Ishikawa (cell line): ENCODE measurements around the gene STX18.

ENCODE experiments used
- CEBPB ChIP-seq: IDR thresholded peaks from 2 replicates; pipeline ENCODE4 v1.6.1; 2012
- CREB1 ChIP-seq: IDR thresholded peaks from 2 replicates; pipeline ENCODE4 v1.6.1; 2012; ENCODE audit warnings: low read depth
- EGR1 ChIP-seq: IDR thresholded peaks from 2 replicates; pipeline ENCODE4 v1.6.1; 2012
- EP300 ChIP-seq: IDR thresholded peaks from 2 replicates; pipeline ENCODE4 v1.6.1; 2012; ENCODE audit warnings: borderline replicate concordance
- FOXM1 ChIP-seq: IDR thresholded peaks from 2 replicates; pipeline ENCODE4 v1.6.1; 2012; ENCODE audit warnings: low read depth, borderline replicate concordance
- NFIC ChIP-seq: IDR thresholded peaks from 2 replicates; pipeline ENCODE4 v1.6.1; 2012
- RAD21 ChIP-seq: IDR thresholded peaks from 2 replicates; pipeline ENCODE4 v1.6.1; 2012; ENCODE audit warnings: low read depth
- TAF1 ChIP-seq: IDR thresholded peaks from 2 replicates; pipeline ENCODE4 v1.6.1; 2012; ENCODE audit warnings: low read depth, mild to moderate bottlenecking
- TCF12 ChIP-seq: IDR thresholded peaks from 2 replicates; pipeline ENCODE4 v1.6.1; 2012; ENCODE audit warnings: low read depth
- TEAD4 ChIP-seq: IDR thresholded peaks from 2 replicates; pipeline ENCODE4 v1.6.1; 2012
- YY1 ChIP-seq: IDR thresholded peaks from 2 replicates; pipeline ENCODE4 v1.6.1; 2012; ENCODE audit warnings: low read depth
- ZBTB7A ChIP-seq: IDR thresholded peaks from 2 replicates; pipeline ENCODE4 v1.6.1; 2012; ENCODE audit warnings: low read depth
- TF ChIP-seq, protein P1 (sequence below): IDR thresholded peaks from 2 replicates; pipeline ENCODE4 v1.6.1; 2012
- TF ChIP-seq, protein P2 (sequence below): IDR thresholded peaks from 2 replicates; pipeline ENCODE4 v1.6.1; 2012
- TF ChIP-seq, protein P3 (sequence below): IDR thresholded peaks from 2 replicates; pipeline ENCODE4 v1.6.1; 2012; ENCODE audit warnings: low read depth, mild to moderate bottlenecking

The STX18 gene

DNA sequence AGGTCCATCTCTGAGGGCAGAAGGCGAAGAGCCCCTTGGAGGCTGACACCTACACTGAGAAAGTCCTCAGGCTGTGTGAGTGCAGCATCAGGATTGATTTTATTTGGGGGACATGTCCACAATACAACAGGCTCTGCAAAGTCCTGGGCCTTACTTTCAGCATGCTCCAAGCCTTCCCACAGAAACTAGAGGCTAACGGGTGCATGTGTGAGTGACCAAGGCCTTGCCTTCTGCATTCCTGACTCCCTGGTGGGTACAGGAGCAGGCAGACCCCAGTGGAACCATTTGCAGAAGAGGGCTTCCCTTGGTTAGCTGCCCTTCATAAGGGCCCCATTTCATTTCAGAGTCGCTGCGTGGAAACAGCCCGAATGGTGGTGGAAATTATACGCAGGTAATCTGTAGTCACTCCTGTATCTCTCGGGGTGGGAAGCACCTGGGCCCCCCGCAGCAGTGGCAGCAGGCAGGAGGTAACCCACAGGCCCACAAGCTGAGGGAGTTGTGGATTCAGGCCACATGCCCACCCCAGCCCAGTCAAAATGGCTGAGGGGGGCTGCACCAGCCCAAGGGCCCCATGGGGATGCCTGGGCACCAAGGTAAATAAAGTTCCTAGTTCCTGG is 117.2 kb downstream of the STX18 start:
- TF ChIP-seq, protein P1, sequence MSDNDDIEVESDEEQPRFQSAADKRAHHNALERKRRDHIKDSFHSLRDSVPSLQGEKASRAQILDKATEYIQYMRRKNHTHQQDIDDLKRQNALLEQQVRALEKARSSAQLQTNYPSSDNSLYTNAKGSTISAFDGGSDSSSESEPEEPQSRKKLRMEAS: no peak
- TF ChIP-seq EP300 (no peak), CREB1 (no peak), FOXM1 (no peak), YY1 (no peak), RAD21 (no peak), TEAD4 (no peak), EGR1 (no peak), NFIC (no peak), ZBTB7A (no peak), TCF12 (no peak), TAF1 (no peak), CEBPB (no peak)
- TF ChIP-seq, protein P2, sequence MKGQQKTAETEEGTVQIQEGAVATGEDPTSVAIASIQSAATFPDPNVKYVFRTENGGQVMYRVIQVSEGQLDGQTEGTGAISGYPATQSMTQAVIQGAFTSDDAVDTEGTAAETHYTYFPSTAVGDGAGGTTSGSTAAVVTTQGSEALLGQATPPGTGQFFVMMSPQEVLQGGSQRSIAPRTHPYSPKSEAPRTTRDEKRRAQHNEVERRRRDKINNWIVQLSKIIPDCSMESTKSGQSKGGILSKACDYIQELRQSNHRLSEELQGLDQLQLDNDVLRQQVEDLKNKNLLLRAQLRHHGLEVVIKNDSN: no peak
- TF ChIP-seq, protein P3, sequence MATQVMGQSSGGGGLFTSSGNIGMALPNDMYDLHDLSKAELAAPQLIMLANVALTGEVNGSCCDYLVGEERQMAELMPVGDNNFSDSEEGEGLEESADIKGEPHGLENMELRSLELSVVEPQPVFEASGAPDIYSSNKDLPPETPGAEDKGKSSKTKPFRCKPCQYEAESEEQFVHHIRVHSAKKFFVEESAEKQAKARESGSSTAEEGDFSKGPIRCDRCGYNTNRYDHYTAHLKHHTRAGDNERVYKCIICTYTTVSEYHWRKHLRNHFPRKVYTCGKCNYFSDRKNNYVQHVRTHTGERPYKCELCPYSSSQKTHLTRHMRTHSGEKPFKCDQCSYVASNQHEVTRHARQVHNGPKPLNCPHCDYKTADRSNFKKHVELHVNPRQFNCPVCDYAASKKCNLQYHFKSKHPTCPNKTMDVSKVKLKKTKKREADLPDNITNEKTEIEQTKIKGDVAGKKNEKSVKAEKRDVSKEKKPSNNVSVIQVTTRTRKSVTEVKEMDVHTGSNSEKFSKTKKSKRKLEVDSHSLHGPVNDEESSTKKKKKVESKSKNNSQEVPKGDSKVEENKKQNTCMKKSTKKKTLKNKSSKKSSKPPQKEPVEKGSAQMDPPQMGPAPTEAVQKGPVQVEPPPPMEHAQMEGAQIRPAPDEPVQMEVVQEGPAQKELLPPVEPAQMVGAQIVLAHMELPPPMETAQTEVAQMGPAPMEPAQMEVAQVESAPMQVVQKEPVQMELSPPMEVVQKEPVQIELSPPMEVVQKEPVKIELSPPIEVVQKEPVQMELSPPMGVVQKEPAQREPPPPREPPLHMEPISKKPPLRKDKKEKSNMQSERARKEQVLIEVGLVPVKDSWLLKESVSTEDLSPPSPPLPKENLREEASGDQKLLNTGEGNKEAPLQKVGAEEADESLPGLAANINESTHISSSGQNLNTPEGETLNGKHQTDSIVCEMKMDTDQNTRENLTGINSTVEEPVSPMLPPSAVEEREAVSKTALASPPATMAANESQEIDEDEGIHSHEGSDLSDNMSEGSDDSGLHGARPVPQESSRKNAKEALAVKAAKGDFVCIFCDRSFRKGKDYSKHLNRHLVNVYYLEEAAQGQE: no peak

DNA sequence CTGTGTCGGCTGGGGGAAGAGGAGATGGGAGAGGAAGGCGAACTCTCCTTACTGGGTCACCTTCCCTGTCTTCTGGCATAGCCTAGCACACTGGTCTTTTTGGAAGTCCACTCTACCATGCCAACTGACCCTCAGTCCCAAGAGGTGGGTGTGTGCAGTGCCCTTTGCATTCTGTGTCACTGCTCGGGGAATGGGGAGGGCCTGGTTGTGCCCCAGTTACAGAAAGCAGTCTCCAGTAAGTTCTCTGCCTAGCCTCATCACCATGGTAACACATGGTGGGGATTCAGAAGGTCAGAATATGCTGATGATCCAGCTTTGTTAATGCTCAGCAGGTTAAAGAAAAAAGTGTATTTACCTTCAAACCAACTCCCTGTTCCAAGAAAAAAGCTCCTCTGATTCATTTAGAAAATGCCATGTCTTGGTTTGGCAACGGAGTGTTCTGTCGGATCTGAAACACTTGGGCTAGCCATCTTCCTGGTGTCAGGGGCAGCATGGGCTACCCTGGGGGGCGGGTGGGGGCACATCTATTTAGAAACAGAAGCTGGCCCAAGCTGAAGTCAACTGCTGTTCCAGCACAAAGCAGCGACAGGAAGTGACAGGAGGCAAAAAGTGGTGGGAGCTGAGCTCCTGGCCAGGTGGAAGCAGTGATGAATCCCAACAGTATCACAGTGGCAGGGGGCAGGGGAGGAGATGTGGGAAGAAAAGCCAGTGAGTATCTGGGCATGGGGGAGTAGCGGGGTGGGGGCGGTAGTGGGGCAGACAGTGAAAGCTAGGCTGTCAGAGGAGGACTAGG is 117.9 kb downstream of the STX18 start:
- TF ChIP-seq CREB1 (no peak), YY1 (no peak), NFIC (no peak), EP300 (no peak), TCF12 (no peak), FOXM1 (no peak)
- TF ChIP-seq, protein P3: no peak
- TF ChIP-seq, protein P1: no peak

DNA sequence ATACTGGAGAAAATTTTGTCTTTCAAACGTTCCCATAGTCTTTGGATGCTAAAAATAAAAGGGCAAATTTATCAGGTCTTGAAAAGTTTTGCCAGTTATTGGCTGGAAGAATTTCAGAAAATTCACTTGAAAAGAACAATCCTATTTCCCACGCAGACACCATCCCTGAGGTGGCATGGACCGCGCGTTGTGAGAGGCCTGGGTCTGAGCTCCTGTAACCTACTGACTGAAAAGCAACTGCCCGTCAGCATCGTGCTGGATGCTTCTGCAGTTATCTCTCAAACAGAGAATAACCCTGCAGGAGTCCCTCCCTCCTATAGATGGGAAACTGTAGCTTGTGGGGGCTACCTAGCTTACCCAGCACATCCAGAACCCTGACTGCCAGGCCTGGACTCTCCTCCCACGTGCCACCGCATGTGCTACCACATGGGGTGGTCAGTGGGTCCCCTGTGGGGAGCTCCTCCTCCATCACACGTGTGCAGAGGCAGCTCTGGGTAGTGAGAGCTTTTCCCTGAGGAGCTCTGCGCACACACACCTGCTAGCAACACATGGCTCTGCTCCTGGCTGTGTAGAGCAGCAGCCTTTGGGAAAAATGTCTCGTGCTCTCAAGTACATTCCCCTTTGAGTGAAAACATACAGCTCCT is 118.9 kb downstream of the STX18 start:
- no peak for TF ChIP-seq EGR1
- no peak for TF ChIP-seq TEAD4
- no peak for TF ChIP-seq ZBTB7A
- TF ChIP-seq TCF12: no peak
- TF ChIP-seq FOXM1: no peak
- no peak for TF ChIP-seq CREB1
- no peak for TF ChIP-seq TAF1
- TF ChIP-seq, protein P1: no peak
- TF ChIP-seq, protein P2: no peak
- TF ChIP-seq NFIC: no peak
- no peak for TF ChIP-seq RAD21
- no peak for TF ChIP-seq EP300
- TF ChIP-seq, protein P3: no peak
- no peak for TF ChIP-seq CEBPB
- no peak for TF ChIP-seq YY1
